ENCODE measurements around the gene RNF138.

GRCh38 chr18:32160547-32160946 lies 68.9 kb downstream of the RNF138 start:
- TF ChIP-seq CTCF (conservative IDR thresholded peaks at IDR 0.05) (no peak), EZH2 (IDR thresholded peaks at IDR 0.05; ENCODE audit: low read depth) (no peak)

Data from PC-9 (cell line).